ENCODE measurements around the gene PKIG.

GRCh38 chr20:44587035-44587980, 4.9 kb downstream of the PKIG start:
- TF ChIP-seq CTCF (IDR thresholded peaks at IDR 0.05) (no peak), POLR2A (IDR thresholded peaks at IDR 0.05) (no peak)

Data from body of pancreas (tissue), 4 donors.